ENCODE measurements around the gene CTRB1.

CTRB1 gene

GRCh38 chr16:75251280-75252048 is 32.7 kb downstream of the CTRB1 start, which contains the start of gene BCAR1:
Gene BCAR1, minus strand, starts transcription at chr16:75251624. Its CDS starts 142 bp downstream, at chr16:75251482.
- in situ Hi-C loops (cut with HindIII; ENCODE audit: low sequenced_read_pairs) = no loop called here

DNA sequence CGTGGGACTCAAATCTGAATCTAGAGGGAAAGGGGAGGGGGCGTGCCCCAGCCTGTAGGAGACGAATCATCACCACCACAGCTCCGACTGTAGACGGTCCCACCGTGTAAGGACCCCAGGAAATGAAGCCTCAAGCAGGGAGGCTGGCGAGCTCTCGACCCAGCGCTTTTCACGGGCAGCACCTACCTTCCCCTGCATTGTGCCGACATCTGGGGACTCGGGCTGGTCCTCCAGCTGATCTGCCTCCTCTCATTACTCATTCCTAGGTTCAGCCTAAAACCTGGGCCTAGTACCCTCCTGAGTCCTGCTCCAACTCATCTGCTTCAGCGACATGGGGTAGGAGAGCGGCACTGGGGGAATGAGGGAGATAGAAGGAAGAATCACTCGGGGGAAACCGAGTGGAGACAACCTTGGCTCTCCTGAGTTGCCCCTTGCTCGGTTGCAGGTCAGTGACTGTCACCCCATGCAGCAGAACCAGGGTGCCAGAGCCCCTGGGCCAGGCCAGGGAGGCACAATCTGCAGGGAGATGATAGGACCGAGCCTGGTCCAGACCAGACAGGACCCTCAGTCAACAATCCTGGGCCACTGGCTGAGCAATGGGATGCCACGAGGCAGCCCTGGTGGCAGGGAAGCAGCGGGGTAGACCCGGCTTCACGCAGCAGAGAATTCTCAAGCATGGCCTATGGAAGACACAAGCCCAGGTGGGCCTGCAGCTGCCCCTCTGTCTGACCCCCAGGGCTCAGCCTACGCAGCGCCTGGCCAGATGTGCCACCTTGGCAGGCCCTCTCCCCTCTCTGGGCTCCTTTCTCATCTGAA is 33.5 kb downstream of the CTRB1 start:
- in situ Hi-C loops (cut with HindIII; ENCODE audit: low sequenced_read_pairs) = no loop called here

GRCh38 chr16:75252946-75253911 is 34.4 kb downstream of the CTRB1 start:
- in situ Hi-C loops (cut with HindIII; ENCODE audit: low sequenced_read_pairs) = no loop called here

DNA sequence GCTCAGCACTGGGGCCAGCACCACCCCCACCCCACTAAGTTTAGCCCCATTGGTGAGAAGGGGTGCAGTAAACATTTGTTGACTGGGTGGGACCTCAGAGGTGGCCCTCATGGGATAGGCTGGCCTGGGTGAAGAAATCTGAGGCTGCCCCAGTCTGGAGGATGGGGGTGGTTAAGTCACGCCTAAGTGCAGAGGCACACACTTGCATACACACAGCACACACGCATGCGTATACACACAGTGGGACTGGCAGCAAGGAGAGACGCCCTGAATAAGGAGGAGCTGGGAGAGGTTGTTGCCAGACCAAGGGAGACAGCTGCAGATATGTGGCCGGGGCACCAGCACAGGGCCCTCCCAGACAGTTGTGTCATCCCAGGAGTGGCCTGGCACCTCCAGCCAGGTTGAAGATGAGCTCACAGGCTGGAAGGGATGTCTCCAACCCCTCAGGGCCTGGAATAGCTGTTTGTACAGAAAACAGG is 35.6 kb downstream of the CTRB1 start:
- in situ Hi-C loops (cut with HindIII; ENCODE audit: low sequenced_read_pairs) = no loop called here

GRCh38 chr16:75256059-75256571 is 37.3 kb downstream of the CTRB1 start:
- in situ Hi-C loops (cut with HindIII; ENCODE audit: low sequenced_read_pairs) = no loop called here

DNA sequence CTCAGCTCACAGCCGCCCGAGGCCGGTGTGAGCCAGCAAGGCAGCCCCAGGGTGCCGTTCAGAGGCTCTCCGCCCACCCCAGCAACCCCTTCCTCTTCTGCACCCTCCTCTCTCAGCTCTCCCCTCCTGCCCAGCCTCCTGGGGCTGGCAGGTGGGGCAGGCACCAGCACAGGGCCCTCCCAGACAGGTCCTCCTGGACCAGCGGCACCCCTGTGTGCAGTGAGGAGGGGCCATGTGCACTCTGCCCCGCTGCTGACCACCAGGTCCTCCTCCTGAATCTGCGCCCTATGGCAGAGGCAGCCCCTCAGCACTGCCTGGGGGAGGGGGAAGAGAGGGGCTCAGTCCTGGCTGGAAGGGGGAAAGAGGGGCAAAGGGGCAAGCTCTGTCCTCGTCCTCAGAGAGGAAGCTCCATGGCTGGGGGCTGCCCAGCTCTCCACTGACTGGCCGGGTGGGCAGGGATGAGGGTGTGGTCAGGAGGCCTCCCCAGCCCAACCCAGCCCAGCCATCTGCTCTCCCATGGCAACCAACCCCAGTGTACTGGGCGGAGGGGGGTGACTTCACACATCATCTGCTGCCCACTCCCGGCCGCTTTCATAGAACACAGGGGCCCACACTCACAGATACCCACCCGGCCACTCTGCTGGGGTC is 38.0 kb downstream of the CTRB1 start:
- in situ Hi-C loops (cut with HindIII; ENCODE audit: low sequenced_read_pairs) = no loop called here

GRCh38 chr16:75257886-75258806 is 39.4 kb downstream of the CTRB1 start:
- in situ Hi-C loops (cut with HindIII; ENCODE audit: low sequenced_read_pairs) = no loop called here

DNA sequence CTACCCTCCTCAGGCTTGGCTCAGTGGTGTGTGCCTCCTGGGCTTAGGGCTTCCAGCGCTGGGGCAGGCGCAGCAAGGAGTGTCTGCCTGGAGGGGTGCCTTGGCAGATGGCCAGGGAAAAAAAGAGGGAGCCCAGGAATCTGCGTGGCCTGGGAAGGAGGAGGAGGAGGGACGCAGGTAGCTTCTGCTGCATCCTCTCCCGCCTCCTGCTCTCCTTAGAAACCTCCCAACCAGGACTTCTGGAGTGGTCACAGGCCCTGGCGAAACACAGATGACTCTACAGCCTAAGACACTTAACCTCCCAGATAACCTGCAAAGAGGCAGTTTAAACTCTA is 40.0 kb downstream of the CTRB1 start:
- in situ Hi-C loops (cut with HindIII; ENCODE audit: low sequenced_read_pairs) = no loop called here

- in situ Hi-C loops (cut with HindIII; ENCODE audit: low sequenced_read_pairs) = no loop called here
Measured at GRCh38 chr16:75260851-75261589, 42.2 kb downstream of the CTRB1 start.

DNA sequence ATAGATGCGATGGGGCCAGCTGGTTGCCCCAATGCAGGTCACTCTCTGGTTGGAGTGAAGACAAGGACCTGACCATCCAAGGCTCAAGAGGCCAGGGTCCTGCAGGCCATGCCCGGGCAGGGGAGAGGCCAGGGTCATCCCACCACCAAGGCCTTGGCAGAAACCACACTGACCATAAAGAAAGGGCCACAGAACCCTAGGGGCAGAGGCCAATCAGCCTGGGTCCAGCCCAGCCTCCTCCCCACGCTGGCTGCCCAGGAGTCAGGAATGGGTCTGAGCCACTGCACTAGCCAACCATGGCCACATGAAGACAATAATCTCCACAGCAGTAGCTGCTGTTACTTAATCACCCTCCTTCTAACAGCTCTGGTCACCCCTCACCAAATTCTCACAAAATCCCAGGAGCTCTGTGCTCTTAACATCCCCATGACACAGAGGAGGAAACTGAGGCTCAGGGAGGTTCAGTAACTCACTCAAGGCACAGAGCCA is 42.8 kb downstream of the CTRB1 start:
- in situ Hi-C loops (cut with HindIII; ENCODE audit: low sequenced_read_pairs) = no loop called here

DNA sequence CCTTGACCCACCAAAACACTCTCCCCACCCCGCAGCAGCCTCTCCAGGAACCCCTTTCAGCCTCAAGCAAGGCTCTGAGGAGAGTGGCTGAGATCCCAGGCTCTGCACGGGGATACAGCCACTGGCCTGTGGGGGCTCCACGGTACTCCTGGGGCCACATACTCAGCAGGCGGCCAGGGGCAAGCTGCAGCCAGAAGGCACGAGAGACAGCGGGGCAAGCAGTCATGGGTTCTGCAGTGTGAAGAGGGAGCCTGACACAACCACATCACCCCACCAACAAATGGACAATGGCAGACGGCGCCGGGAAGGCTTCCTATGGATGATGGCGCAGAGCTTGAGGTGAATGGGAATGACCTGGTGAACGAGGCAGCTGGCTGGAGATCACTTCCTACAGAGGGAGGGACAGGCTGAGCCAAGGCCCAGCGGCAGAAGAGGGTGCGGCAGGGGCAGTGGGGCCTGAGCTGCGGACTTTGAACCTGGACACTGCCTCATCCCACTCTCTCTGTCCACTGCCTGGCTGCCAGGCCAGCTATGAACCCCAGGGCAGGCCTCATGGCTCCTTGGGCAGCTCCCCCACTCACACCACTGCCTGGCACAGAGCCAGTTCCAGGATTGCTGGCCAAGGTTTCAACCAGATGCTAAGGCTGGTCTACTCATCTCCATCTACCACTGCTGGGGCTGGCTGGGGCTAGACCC is 43.5 kb downstream of the CTRB1 start:
- in situ Hi-C loops (cut with HindIII; ENCODE audit: low sequenced_read_pairs) = no loop called here

DNA sequence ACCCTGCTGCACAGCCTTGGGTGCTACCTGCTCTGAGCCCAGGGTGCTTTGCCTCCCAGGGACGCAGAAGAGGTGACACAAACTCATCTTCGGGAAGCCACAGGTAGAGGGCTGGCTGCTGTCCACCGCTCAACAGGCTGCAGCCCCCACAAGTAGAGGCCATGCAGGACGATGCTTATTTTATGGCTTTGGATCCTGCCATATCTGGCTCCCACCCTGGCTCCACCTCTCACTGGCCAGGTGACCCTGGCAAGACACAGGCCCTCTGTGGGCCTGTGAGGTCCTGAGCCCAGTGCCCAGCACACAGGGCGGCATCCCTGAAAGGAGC is 44.0 kb downstream of the CTRB1 start:
- in situ Hi-C loops (cut with HindIII; ENCODE audit: low sequenced_read_pairs) = no loop called here

GRCh38 chr16:75263291-75263962 is 44.6 kb downstream of the CTRB1 start:
- in situ Hi-C loops (cut with HindIII; ENCODE audit: low sequenced_read_pairs) = no loop called here

DNA sequence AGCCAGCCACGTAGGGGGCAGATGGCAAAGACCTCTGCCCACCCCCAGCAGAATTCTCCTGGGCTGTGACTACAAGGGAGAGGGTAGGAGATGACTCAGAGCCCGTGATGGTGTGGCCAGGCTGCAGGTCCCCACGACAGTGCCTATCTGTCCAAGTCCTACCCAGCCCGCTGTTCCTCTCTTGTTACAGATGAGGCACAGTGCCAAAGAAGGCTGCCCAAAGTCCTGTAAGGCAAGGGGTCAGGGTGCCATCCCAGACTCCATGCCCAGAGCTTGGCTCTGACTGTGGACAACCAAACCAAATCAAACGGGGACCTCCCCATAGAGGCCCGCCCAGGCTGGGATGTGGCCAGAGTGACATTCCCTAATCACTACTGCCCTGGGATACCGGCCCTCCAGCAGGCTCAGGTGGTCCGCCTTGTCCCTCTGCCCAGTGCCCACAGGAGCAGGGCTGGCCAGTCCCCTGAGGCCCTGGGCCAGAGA is 45.2 kb downstream of the CTRB1 start:
- in situ Hi-C loops (cut with HindIII; ENCODE audit: low sequenced_read_pairs) = no loop called here

GRCh38 chr16:75264457-75264998 is 45.7 kb downstream of the CTRB1 start:
- in situ Hi-C loops (cut with HindIII; ENCODE audit: low sequenced_read_pairs) = no loop called here

DNA sequence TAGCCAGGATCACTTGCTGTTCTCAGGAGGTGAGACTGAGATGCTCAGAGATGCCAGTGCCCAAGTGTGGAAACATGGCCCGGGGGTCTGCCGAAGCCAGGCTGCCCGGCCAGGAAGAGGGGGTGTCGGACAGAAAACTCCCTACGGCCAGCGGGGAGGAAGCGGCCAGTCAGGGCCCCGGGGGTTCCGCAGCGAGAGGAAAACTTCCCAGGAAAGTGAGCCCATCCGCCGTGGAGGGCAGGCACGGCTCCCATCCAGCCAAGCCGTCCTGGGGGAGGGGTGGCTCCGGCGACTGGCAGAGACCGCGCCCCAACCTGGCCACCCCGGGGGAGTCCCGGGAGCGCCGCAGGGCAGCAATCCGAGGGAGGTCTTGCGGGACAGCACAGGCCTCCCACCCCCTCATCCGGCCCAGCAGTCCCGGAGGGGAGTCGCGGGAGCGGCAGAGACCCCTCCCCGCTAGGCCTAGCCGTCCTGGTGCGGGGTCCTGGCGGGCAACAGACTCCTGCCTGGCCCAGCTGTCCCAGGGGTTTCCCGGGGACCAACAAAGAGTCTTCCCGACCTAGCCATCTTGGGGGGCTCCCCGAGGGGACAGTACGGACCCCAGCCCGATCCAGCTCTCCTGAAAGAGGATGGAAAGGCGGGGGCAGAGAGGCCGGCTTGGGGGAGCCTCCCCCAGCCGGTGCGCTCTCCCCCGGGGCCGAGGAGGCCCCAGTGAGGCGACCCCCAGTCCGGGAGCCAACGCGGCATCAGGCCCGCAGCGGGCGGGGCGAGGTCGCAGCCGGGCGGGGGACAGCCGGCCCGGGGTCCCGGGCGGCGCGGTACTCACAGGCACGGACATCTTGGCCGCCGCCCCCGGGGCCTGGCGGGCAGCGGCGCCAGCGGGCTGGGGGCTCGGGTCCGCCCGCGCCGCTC is 46.5 kb downstream of the CTRB1 start:
- in situ Hi-C loops (cut with HindIII; ENCODE audit: low sequenced_read_pairs) = no loop called here

All from DLD1 (cell line).